T-helper 22 cell (primary cell): ENCODE measurements around the gene RAD51AP1.
"Not testable (repeated sequence)": the region's sequence is repeated elsewhere in the genome, so short reads cannot be mapped to it uniquely, and the experiment has no call there.

Experiments used
- DNase-seq: peaks from one replicate; pipeline ENCODE4 v3.0.0-alpha.2; 2020; ENCODE audit warnings: low read depth

Gene RAD51AP1

DNA sequence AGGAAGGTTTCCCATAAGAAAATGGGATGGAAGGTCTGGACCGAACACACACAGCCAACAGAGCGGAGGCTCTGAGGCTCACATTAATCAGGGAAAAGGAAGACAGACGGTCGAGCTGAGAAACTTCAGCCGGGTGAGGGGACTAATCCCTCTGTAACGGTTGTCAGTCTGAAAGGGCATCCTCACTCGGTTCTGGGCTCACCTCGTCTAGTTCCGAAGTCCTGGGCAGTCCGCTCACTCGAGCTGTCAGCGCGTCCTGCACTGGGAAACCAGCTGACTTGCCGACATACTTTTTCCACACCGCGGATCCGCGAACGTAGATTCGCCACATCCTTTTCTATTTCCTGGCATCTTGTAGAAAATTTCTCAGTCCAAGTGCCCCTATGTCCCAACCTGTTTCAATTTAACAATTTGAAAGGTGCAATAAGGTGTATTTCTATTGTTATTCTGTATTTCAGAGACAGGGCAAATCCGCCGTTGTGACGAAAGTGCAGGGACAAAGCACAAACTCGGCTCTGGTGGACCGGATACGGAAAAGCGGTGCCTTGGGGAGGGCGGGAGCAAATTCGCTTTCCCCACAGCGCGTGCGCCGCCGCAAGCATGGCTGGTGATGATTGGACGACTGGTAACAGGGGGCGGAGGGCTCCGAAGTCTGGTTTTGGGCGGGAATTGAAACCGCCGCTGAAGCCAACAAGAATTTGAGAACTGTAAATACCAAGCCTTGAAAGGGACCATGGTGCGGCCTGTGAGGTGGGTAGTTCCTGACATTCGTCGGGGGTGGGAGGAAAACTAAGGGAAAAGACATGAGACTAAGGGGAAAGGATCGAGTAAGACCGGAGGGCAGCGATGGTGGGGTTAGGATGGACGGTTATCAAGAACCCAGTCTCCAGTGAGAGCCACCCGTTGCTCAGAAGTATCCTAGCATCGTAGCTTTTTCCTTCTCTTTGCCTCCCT lies at the start of gene RAD51AP1:
TSS of gene RAD51AP1 (plus strand) at position 684 of the 954 bp plus-strand sequence. CDS start at position 734, 50 bp downstream.
- DNase-seq: peak; percentile 91

- no peak for DNase-seq
Measured at GRCh38 chr12:4489556-4489955, 49.1 kb upstream of the RAD51AP1 start.

DNA sequence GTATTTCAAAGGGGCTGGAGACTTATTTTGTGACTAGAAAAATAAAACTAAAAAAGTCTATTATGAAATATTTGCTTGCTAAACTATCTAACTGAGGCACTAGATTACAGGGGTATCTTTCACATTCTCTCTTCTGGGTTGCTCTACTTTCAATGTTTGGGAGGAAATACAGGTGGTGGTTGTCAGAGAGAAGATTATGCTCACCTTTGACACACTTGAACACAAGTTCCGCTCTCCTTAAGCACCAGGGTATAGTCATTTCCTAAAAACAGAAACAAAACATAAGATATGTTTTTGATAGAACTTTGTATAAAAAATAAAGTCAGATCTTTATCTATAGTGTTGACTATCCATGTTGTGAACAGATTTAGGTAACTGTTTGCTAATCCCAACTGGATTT lies 47.7 kb upstream of the RAD51AP1 start:
- DNase-seq: no peak

- no peak for DNase-seq
Measured at GRCh38 chr12:4496145-4496838, 42.4 kb upstream of the RAD51AP1 start.

DNA sequence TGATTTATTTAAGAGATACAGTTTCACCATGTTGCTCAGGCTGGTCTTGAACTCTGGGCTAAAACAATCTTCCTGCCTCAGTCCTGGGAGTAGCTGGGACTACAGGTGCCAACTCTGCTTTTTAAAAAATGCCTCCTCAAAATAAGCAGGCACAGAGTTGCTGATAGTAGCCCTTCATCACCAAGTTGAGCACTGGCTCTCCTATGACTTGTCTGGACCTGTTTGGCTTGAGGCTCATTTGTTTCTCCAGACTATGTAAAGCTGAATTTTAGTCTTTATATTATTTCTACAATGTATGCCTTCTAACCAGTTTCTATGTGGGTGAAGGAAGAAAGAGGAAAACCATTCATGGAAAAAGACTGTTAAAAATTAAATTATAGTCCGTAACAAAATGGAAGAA lies 39.5 kb upstream of the RAD51AP1 start:
- no peak for DNase-seq

DNA sequence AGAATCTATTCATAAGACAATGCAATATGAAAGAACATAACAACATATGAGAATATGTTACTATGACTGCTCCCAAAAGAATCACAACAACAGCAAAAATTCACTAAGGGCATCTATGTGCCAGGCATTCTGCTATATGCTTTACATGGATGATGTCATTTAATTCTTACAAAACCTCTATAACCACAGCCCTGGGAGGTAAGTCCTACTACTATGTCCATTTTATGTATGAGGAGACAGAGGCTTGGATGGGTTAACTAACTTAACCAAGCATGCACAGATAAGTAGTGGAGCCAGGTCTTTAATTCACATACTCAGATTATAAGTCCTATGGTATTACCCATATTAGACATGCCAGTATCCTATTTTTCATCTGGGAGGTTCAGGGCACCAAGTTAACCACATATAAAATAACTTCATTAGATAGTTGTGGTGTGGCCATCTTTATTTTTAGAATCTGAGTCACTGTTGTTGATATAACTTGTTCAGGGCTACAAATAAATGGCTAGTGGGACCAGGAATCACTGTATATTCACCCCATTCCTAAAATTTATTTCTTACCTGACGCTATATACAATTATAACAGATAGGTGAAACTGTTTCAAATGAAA lies 33.2 kb upstream of the RAD51AP1 start:
- DNase-seq: no peak

DNA sequence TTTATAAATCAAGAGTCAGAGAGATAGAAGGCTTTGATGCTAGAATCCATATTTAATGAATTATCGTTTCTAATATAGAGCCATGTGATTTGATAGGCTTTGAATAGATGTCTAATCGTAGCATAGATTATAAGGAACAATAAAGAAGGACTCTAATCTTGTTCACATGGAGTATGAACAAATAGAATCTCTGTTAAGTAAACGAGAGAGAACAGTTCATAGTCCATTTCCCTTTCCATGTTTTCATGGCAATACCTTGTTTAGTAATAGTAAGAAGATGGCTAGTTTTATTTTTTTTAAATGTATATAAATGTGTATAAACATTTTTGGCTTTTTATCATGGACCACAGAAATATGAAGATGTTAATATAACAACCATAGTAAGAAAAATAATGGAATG lies 32.3 kb upstream of the RAD51AP1 start:
- no peak for DNase-seq

GRCh38 chr12:4506870-4507269 lies 31.8 kb upstream of the RAD51AP1 start:
- DNase-seq: no peak

DNA sequence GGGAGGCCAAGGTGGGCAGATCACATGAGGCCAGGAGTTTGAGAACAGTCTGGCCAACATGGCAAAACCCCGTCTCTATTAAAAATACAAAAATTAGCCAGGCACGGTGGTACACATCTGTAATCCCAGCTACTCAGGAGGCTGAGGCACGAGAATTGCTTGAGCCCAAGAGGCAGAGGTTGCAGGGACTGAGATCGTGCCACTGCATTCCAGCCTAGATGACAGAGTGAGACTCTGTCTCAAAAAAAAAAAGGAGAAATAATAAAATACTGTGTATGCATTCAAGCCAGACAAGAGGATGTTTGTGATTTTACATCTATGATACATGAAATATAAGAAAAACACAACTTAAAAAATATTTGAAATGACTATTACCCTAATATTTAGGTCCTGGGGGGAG lies 30.2 kb upstream of the RAD51AP1 start:
- DNase-seq: not testable (repeated sequence)

GRCh38 chr12:4509269-4509668 lies 29.4 kb upstream of the RAD51AP1 start:
- not testable (repeated sequence) for DNase-seq

DNA sequence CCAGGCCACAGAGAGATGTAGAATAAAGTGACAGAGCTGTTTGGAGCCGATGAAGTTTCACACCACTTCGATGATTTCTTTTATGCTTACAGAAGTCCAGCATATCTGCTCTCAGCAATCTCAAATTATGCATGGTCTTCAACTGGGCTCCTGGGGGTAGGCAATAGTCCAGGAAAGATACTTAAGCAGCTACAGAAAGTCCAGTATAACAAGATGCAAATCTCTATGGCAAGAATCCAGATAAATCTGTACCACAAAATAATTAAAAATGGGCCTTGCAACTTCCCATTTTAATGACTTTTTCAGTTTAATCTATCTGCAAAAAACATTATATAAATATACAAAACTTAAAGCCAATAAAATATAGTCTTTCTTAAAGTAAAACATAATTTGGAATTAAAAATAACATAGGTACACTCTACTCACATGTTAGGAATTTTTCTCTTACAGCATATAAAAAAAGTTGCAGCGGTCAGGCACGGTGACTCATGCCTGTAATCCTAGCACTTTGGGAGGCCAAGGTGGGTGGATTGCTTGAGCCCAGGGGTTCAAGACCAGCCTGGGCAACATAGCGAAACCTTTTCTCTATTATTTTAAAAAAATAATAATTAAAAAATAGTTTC lies 20.5 kb upstream of the RAD51AP1 start:
- DNase-seq: no peak

GRCh38 chr12:4523443-4523842 lies 15.2 kb upstream of the RAD51AP1 start:
- not testable (repeated sequence) for DNase-seq

DNA sequence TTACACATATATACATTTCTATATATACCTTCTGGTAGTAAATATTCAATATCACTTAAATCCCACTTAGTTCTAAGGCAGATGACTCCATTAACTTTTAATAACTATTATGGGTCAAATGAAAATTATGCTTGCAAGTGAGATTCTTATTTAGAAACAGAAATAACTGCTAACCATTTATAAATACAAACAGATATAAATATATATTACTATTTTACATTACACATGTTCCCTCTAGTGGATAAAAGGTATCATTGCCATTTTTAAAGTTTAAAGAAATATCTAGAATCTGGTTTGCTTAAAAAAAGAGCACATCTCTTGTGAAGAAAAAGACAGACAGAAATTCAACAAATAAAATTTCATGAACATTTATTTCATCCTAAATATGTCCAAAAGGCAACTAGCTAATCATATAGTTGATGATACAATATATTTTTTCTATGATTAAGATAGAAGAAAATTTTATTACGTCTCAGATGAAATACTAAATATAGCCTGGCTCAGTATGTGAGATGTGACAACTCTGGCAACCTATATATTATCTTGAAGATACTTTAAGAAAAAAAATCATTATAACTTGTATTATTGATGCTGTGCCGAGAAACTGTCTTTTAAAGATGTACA lies 11.7 kb upstream of the RAD51AP1 start:
- no peak for DNase-seq

- DNase-seq: no peak
Measured at GRCh38 chr12:4530160-4530559, 8.5 kb upstream of the RAD51AP1 start.

DNA sequence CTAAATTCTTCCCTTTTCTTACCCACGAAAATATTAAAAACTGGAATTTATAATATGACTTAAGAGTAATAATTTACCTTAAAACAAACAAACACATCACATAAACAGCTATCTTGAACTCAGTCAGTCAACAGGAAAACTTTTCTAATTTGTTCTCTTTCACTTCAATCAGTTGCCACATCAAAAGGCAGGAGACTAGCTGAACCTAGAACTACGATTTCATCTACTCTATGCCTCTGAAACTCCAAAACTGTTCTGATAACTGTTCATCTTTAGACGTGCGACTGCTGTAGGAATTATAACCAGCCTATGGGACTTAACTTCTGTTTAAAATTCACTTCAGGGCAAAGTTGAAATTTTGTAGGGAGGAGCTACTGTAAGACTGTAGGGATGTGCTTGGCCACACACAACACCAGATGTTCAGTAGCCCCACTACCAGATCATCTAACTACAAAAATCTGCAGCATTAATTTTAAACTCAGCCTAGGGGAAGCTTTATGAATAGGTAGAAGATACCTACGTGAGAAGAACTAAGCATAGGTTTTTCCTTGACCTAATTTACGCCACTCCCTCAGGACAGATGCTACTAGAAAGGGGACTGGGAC lies 7.6 kb upstream of the RAD51AP1 start:
- no peak for DNase-seq

GRCh38 chr12:4535092-4535491 lies 3.6 kb upstream of the RAD51AP1 start:
- DNase-seq: no peak

GRCh38 chr12:4535871-4536270 lies 2.8 kb upstream of the RAD51AP1 start:
- DNase-seq: no peak

DNA sequence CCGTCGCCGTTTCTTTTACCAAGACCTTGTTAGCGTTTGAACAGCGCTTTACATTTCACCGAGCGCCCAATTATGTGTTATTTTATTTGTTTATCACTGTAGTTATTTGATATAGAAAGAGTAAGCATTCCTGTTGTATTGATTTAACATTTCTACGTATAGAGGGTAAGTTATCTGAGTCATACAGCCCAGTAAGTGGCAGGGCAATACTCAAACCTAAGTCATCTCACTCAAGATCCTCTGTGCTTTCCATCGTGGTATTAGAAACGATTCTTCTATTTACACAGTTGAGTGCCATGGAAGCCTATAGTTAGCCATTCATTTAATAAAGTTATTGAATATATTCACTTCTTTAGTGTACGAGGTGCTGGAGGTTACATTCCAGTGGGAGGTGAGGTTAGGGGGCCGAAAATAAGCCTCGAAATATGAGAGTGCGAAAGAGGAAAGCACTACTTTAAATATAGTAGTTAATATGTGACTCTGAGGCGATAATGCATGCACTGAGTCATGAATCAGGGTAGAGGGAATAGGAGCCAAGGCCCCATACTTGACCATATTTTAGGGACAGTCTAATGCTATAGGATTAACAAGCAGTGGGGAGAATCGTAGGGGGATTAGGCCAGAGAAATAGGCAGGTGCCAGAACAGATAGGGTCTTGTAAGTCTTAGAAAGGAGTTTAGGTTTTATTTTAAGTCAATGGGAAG lies 629 bp downstream of the RAD51AP1 start:
- DNase-seq: no peak

DNA sequence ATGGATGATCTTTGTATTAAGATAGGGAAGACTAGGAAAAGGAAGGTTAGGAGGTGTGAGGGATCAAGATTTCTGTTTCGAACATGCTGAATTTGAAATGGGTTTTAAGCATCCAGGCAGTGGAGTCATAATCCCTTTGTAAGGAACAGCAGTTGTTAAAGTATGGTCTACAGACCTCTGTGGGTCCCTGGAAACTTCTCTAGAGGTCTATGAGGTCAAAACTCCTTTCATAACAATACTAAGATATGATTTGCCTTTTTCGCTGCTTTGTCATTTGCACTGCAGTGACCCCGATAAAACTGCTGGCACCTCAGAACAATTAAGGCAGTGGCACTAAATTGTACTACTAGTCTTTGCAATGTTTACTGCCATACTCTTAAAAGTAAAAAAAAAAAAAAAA lies 1.5 kb downstream of the RAD51AP1 start:
- no peak for DNase-seq

GRCh38 chr12:4540638-4541037 lies 1.9 kb downstream of the RAD51AP1 start:
- DNase-seq: no peak

- no peak for DNase-seq
Measured at GRCh38 chr12:4545195-4545594, 6.5 kb downstream of the RAD51AP1 start.
